ENCODE data around the gene MACROD1. TPM values are rescaled to one million over a fixed set of nuclear protein-coding genes. Genes with fewer than 3 reads are reported as not detected.

MACROD1 gene
- total and polyA plus RNA-seq, 2 donors (not counting 3 experiments of a cell fraction or from before 2014, with no cell fraction given): 11.0 to 16.2 TPM

- Histone ChIP-seq H3K27me3 (ENCODE audit: control insufficient read depth in 2 of 2, insufficient read depth in 2 of 2, low read length in 2 of 2) (no peaks in the 10 kb centered on the region), H3K4me3 (replicated peaks in 1 of 3; ENCODE audit: insufficient read depth in 1 of 3, low read depth in 1 of 3, low read length in 3 of 3) (no peak overlapping the region), H3K9me1 (replicated peaks; ENCODE audit: control insufficient read depth, extremely low read depth, insufficient read depth, low read length) (no peaks in the 10 kb centered on the region), H3K27ac (ENCODE audit: insufficient read depth, low read depth, low read length) (no peak overlapping the region), H3K4me1 (ENCODE audit: control insufficient read depth, extremely low read depth, insufficient read depth, low read length) (no peaks in the 10 kb centered on the region), H3K4me2 (ENCODE audit: insufficient read depth, low read length) (no peak overlapping the region), H3K9ac (replicated peaks; ENCODE audit: extremely low read depth, insufficient read depth, low read length) (no peak overlapping the region), H3K79me2 (ENCODE audit: control insufficient read depth, insufficient read depth, low read length) (no peaks in the 10 kb centered on the region), H3K9me3 (replicated peaks; ENCODE audit: control insufficient read depth, insufficient read depth, low read length) (no peaks in the 10 kb centered on the region), H4K20me1 (replicated peaks; ENCODE audit: control insufficient read depth, extremely low read depth, insufficient read depth, low read length) (no peaks in the 10 kb centered on the region), H2AFZ (ENCODE audit: low read depth, low read length) (no peak overlapping the region), H3K36me3 (ENCODE audit: control insufficient read depth in 2 of 2, extremely low read depth in 1 of 2, insufficient read depth in 2 of 2, low read length in 2 of 2) (peaks cover 0 to 37% of the 10 kb centered on the region in 2 experiments)
- TF ChIP-seq MAX (IDR thresholded peaks at IDR 0.05; ENCODE audit: insufficient read depth, insufficient read length): no peak
- TF ChIP-seq EZH2 (IDR thresholded peaks at IDR 0.05; ENCODE audit: borderline replicate concordance, low read depth, low read length, severe bottlenecking): no peak
- no peak for TF ChIP-seq POLR2A (IDR thresholded peaks at IDR 0.05; ENCODE audit: low read depth, low read length)
- no peak for TF ChIP-seq FOS (IDR thresholded peaks at IDR 0.05; ENCODE audit: borderline replicate concordance, insufficient read depth, low read length)
- TF ChIP-seq MYC (IDR thresholded peaks at IDR 0.05; ENCODE audit: low read depth, low read length): no peak
- no peak for TF ChIP-seq POLR2AphosphoS5 (IDR thresholded peaks at IDR 0.05; ENCODE audit: insufficient read depth, low read depth, low read length)
- TF ChIP-seq CTCF (IDR thresholded peaks at IDR 0.05; ENCODE audit: extremely low read depth in 1 of 2, insufficient read depth in 1 of 2, low read depth in 1 of 2, low read length in 2 of 2): no peak
- TF ChIP-seq JUN (IDR thresholded peaks at IDR 0.05; ENCODE audit: borderline replicate concordance, insufficient read depth, insufficient read length, low read depth): no peak
- TF ChIP-seq GATA2 (IDR thresholded peaks at IDR 0.05; ENCODE audit: insufficient read depth, insufficient read length, low read depth, low read length): no peak
- dilution Hi-C loops (cut with MboI; ENCODE audit: extremely low pct_ligation_motif_present, low sequenced_read_pairs): no loop called here
- intact Hi-C loops (cut with micrococcal nuclease): no loop called here
- ChIA-PET POLR2A (interaction anchor here (0.6 kb wide), 1 partner anchor 191 kb away, joined by 5 read pairs; no protein-coding TSS in a partner anchor), CTCF (interaction anchor here (1.6 kb wide), 1 partner anchor 156 kb away, joined by 6 read pairs; no protein-coding TSS in a partner anchor)
- no peak for DNase-seq (ENCODE audit: low read depth, low spot score)
- BruUV-seq (replicated peaks): no TSS peak
- no peak for FAIRE-seq
Measured at GRCh38 chr11:63993993-63994392, 171.9 kb downstream of the MACROD1 start.

Measured in endothelial cell of umbilical vein (primary cell).